IPS-NIHi11 (cell line): ENCODE data around the gene CYS1.
A peak's percentile ranks its signal among the peaks of the same experiment; 100 is the strongest.

Experiments
- DNase-seq: peaks from one replicate; pipeline ENCODE4 v3.0.0; 2012; ENCODE audit warnings: mixed read lengths, low spot score

Gene CYS1

GRCh38 chr2:10072656-10073480 lies 7.3 kb downstream of the CYS1 start:
- peak; percentile 91 for DNase-seq

- no peak for DNase-seq
Measured at GRCh38 chr2:10071595-10071994, 8.6 kb downstream of the CYS1 start.

GRCh38 chr2:10071176-10071575 lies 9.0 kb downstream of the CYS1 start:
- DNase-seq = no peak

GRCh38 chr2:10067881-10068280 lies 12.3 kb downstream of the CYS1 start:
- no peak for DNase-seq

GRCh38 chr2:10067330-10067729 lies 12.9 kb downstream of the CYS1 start:
- DNase-seq = no peak

GRCh38 chr2:10065773-10066055 lies 14.5 kb downstream of the CYS1 start:
- DNase-seq = no peak

GRCh38 chr2:10064932-10065772 lies 15.1 kb downstream of the CYS1 start:
- no peak for DNase-seq

GRCh38 chr2:10063566-10063965 lies 16.6 kb downstream of the CYS1 start:
- DNase-seq = no peak

- no peak for DNase-seq
Measured at GRCh38 chr2:10062931-10063365, 17.3 kb downstream of the CYS1 start.

- DNase-seq = no peak
Measured at GRCh38 chr2:10061221-10061925, 18.8 kb downstream of the CYS1 start.

- DNase-seq = no peak
Measured at GRCh38 chr2:10059552-10060335, 20.5 kb downstream of the CYS1 start.

- no peak for DNase-seq
Measured at GRCh38 chr2:10059016-10059351, 21.2 kb downstream of the CYS1 start.

GRCh38 chr2:10058251-10059015 lies 21.8 kb downstream of the CYS1 start:
- DNase-seq = no peak

- peak; percentile 94 for DNase-seq
Measured at GRCh38 chr2:10057231-10058107, 22.7 kb downstream of the CYS1 start.

GRCh38 chr2:10056439-10056838 lies 23.8 kb downstream of the CYS1 start:
- DNase-seq = no peak

GRCh38 chr2:10054976-10055375 lies 25.2 kb downstream of the CYS1 start:
- no peak for DNase-seq

GRCh38 chr2:10054424-10054823 lies 25.8 kb downstream of the CYS1 start:
- no peak for DNase-seq

- DNase-seq = no peak
Measured at GRCh38 chr2:10053351-10053750, 26.9 kb downstream of the CYS1 start.

GRCh38 chr2:10052216-10052615 lies 28.0 kb downstream of the CYS1 start:
- no peak for DNase-seq

- DNase-seq = no peak
Measured at GRCh38 chr2:10048501-10049171, 31.6 kb downstream of the CYS1 start.
